ACC112 (cell line): ENCODE measurements around the gene CLIP2.
"Not testable (repeated sequence)": the region's sequence is repeated elsewhere in the genome, so short reads cannot be mapped to it uniquely, and the experiment has no call there.

Experiments
- H2AFZ ChIP-seq: fragments of 200-600 bp; sonication (generic); one replicate; pipeline ENCODE4 v1.6.0; 2017; ENCODE audit warnings: antibody characterized with exemption, low read length; ENCODE audit not compliant: unreplicated experiment
- H3K27ac ChIP-seq: fragments of 200-600 bp; sonication (generic); 2 replicates; pipeline ENCODE4 v1.5.1; 2014; ENCODE audit warnings: low read depth, mild to moderate bottlenecking, antibody characterized with exemption, low read length, moderate library complexity
- H3K27me3 ChIP-seq: fragments of 200-600 bp; sonication (generic); 2 replicates; pipeline ENCODE4 v1.6.1; 2014; ENCODE audit warnings: mild to moderate bottlenecking, antibody characterized with exemption, low read length, moderate library complexity, mixed read lengths; ENCODE audit not compliant: insufficient read depth
- H3K36me3 ChIP-seq: fragments of 200-600 bp; sonication (generic); 2 replicates; pipeline ENCODE4 v1.6.1; 2016; ENCODE audit warnings: mild to moderate bottlenecking, antibody characterized with exemption, low read length, moderate library complexity, mixed read lengths; ENCODE audit not compliant: insufficient read depth
- H3K4me1 ChIP-seq: fragments of 200-600 bp; sonication (generic); one replicate; pipeline ENCODE4 v1.6.1; 2016; ENCODE audit warnings: low read length, mixed read lengths; ENCODE audit not compliant: insufficient read depth, unreplicated experiment, control insufficient read depth
- H3K4me3 ChIP-seq: fragments of 200-600 bp; sonication (generic); 2 replicates; pipeline ENCODE4 v1.5.1; 2014; ENCODE audit warnings: mild to moderate bottlenecking, low read depth, low read length
- H3K79me2 ChIP-seq: fragments of 200-600 bp; sonication (generic); one replicate; pipeline ENCODE4 v1.6.0; 2016; ENCODE audit warnings: low read length; ENCODE audit not compliant: control insufficient read depth, unreplicated experiment, insufficient read depth

The CLIP2 gene

GRCh38 chr7:74255461-74255860 is 33.7 kb upstream of the CLIP2 start:
- H3K27me3 ChIP-seq, H2AFZ ChIP-seq, H3K36me3 ChIP-seq: not testable (repeated sequence)
- peaks cover 22% of the 10 kb centered on the region for H3K79me2 ChIP-seq
- H3K4me3 ChIP-seq: peak overlapping the region; percentile 85
- H3K27ac ChIP-seq: peak overlapping the region; percentile 96
- H3K4me1 ChIP-seq: peaks cover 20% of the 10 kb centered on the region

- H3K4me1 ChIP-seq: peaks cover 20% of the 10 kb centered on the region
- H3K27ac ChIP-seq: peak overlapping the region; percentile 96
- H3K4me3 ChIP-seq: peak overlapping the region; percentile 60
- no peaks in the 10 kb centered on the region for H3K27me3 ChIP-seq
- 0 out of 2 replicates have a peak, but pooled peaks cover 3% of the 10 kb centered on the region for H3K36me3 ChIP-seq
- H2AFZ ChIP-seq: no peak overlapping the region
- H3K79me2 ChIP-seq: peaks cover 22% of the 10 kb centered on the region
These were observed 32.5 kb upstream of the CLIP2 start for GRCh38 chr7:74256491-74257408.

GRCh38 chr7:74258639-74259038 is 30.6 kb upstream of the CLIP2 start:
- no peak overlapping the region for H3K4me3 ChIP-seq
- H3K27me3 ChIP-seq: no peaks in the 10 kb centered on the region
- H3K79me2 ChIP-seq: peaks cover 9% of the 10 kb centered on the region
- no peaks in the 10 kb centered on the region for H3K36me3 ChIP-seq
- H3K27ac ChIP-seq: no peak overlapping the region
- H2AFZ ChIP-seq: no peak overlapping the region
- H3K4me1 ChIP-seq: peaks cover 20% of the 10 kb centered on the region

- Histone ChIP-seq H3K36me3 (no peaks in the 10 kb centered on the region), H3K4me1 (no peaks in the 10 kb centered on the region), H3K27me3 (no peaks in the 10 kb centered on the region), H3K4me3 (no peak overlapping the region), H3K27ac (no peak overlapping the region), H3K79me2 (no peaks in the 10 kb centered on the region), H2AFZ (no peak overlapping the region)
These were observed 26.4 kb upstream of the CLIP2 start for GRCh38 chr7:74262639-74263398.

- no peaks in the 10 kb centered on the region for H3K79me2 ChIP-seq
- no peaks in the 10 kb centered on the region for H3K4me1 ChIP-seq
- H3K36me3 ChIP-seq: no peaks in the 10 kb centered on the region
- no peak overlapping the region for H3K4me3 ChIP-seq
- no peaks in the 10 kb centered on the region for H3K27me3 ChIP-seq
- H3K27ac ChIP-seq: no peak overlapping the region
- no peak overlapping the region for H2AFZ ChIP-seq
These were observed 25.6 kb upstream of the CLIP2 start for GRCh38 chr7:74263399-74264120.

- no peak overlapping the region for H3K4me3 ChIP-seq
- H2AFZ ChIP-seq: no peak overlapping the region
These were observed 22.8 kb upstream of the CLIP2 start for GRCh38 chr7:74266191-74266963.

GRCh38 chr7:74267756-74268565 is 21.2 kb upstream of the CLIP2 start:
- Histone ChIP-seq H3K36me3 (no peaks in the 10 kb centered on the region), H2AFZ (no peak overlapping the region), H3K4me3 (no peak overlapping the region), H3K79me2 (no peaks in the 10 kb centered on the region), H3K4me1 (peaks cover 10% of the 10 kb centered on the region), H3K27ac (no peak overlapping the region), H3K27me3 (no peaks in the 10 kb centered on the region)

More at GRCh38 chr7:74266191-74266963, 22.8 kb upstream of the CLIP2 start:
- Histone ChIP-seq H3K4me1 (no peaks in the 10 kb centered on the region), H3K27me3 (no peaks in the 10 kb centered on the region), H3K36me3 (no peaks in the 10 kb centered on the region), H3K27ac (no peak overlapping the region), H3K79me2 (no peaks in the 10 kb centered on the region)

- Histone ChIP-seq H3K27ac (peak overlapping the region; percentile 57; the same call in 1 of the 2 replicates), H3K4me3 (peak overlapping the region; percentile 75), H2AFZ (peak overlapping the region; percentile 85), H3K36me3 (no peaks in the 10 kb centered on the region), H3K79me2 (no peaks in the 10 kb centered on the region), H3K4me1 (peaks cover 17% of the 10 kb centered on the region), H3K27me3 (no peaks in the 10 kb centered on the region)
These were observed 19.4 kb upstream of the CLIP2 start for GRCh38 chr7:74269757-74270277.

- Histone ChIP-seq H3K79me2 (no peaks in the 10 kb centered on the region), H2AFZ (no peak overlapping the region)
These were observed 17.5 kb upstream of the CLIP2 start for GRCh38 chr7:74271742-74272141.

More at GRCh38 chr7:74271742-74272141, 17.5 kb upstream of the CLIP2 start:
- Histone ChIP-seq H3K27ac (peak overlapping the region; percentile 98), H3K27me3 (no peaks in the 10 kb centered on the region), H3K4me3 (no peak overlapping the region), H3K4me1 (peaks cover 17% of the 10 kb centered on the region), H3K36me3 (no peaks in the 10 kb centered on the region)
